ENCODE data around the gene CROCC2.

CROCC2 gene

GRCh38 chr2:240998995-240999791 lies 93.1 kb downstream of the CROCC2 start:
- H3K9me3 ChIP-seq (ENCODE audit: control insufficient read depth, insufficient read depth, low read depth, low read length): peaks cover 12% of the 10 kb centered on the region
- no peak overlapping the region for H3K9ac ChIP-seq (ENCODE audit: low read length)
- peak overlapping the region; percentile 64 for H3K4me3 ChIP-seq (ENCODE audit: low read depth, low read length)
- H3K36me3 ChIP-seq (ENCODE audit: control insufficient read depth, insufficient read depth, low read length): no peaks in the 10 kb centered on the region
- H3K27ac ChIP-seq (ENCODE audit: low read depth, low read length): no peak overlapping the region
- peaks cover 10% of the 10 kb centered on the region; the same call in 1 of the 2 replicates for H3K4me1 ChIP-seq (ENCODE audit: control insufficient read depth, insufficient read depth, low read length)
- peaks cover 47% of the 10 kb centered on the region for H3K27me3 ChIP-seq (ENCODE audit: control insufficient read depth, insufficient read depth, low read length)

- Histone ChIP-seq H3K9ac (ENCODE audit: low read length) (no peak overlapping the region), H3K36me3 (ENCODE audit: control insufficient read depth, insufficient read depth, low read length) (no peaks in the 10 kb centered on the region), H3K27me3 (ENCODE audit: control insufficient read depth, insufficient read depth, low read length) (peaks cover 47% of the 10 kb centered on the region), H3K27ac (ENCODE audit: low read depth, low read length) (no peak overlapping the region), H3K4me3 (ENCODE audit: low read depth, low read length) (no peak overlapping the region), H3K4me1 (ENCODE audit: control insufficient read depth, insufficient read depth, low read length) (peaks cover 10% of the 10 kb centered on the region; the same call in 1 of the 2 replicates), H3K9me3 (ENCODE audit: control insufficient read depth, insufficient read depth, low read depth, low read length) (peaks cover 15% of the 10 kb centered on the region)
Measured at GRCh38 chr2:240999873-241000541, 93.9 kb downstream of the CROCC2 start.

- H3K9ac ChIP-seq (ENCODE audit: low read length): no peak overlapping the region
- H3K4me3 ChIP-seq (ENCODE audit: low read depth, low read length): no peak overlapping the region
- no peaks in the 10 kb centered on the region for H3K36me3 ChIP-seq (ENCODE audit: control insufficient read depth, insufficient read depth, low read length)
- peaks cover 22% of the 10 kb centered on the region for H3K9me3 ChIP-seq (ENCODE audit: control insufficient read depth, insufficient read depth, low read depth, low read length)
- H3K4me1 ChIP-seq (ENCODE audit: control insufficient read depth, insufficient read depth, low read length): peaks cover 10% of the 10 kb centered on the region; the same call in 1 of the 2 replicates
- H3K27me3 ChIP-seq (ENCODE audit: control insufficient read depth, insufficient read depth, low read length): peaks cover 47% of the 10 kb centered on the region
- no peak overlapping the region for H3K27ac ChIP-seq (ENCODE audit: low read depth, low read length)
Measured at GRCh38 chr2:241000831-241001321, 94.7 kb downstream of the CROCC2 start.

GRCh38 chr2:241001413-241002274 lies 95.5 kb downstream of the CROCC2 start:
- no peaks in the 10 kb centered on the region for H3K36me3 ChIP-seq (ENCODE audit: control insufficient read depth, insufficient read depth, low read length)
- H3K9me3 ChIP-seq (ENCODE audit: control insufficient read depth, insufficient read depth, low read depth, low read length): peaks cover 27% of the 10 kb centered on the region
- H3K9ac ChIP-seq (ENCODE audit: low read length): no peak overlapping the region
- H3K27me3 ChIP-seq (ENCODE audit: control insufficient read depth, insufficient read depth, low read length): peaks cover 45% of the 10 kb centered on the region
- peaks cover 10% of the 10 kb centered on the region; the same call in 1 of the 2 replicates for H3K4me1 ChIP-seq (ENCODE audit: control insufficient read depth, insufficient read depth, low read length)
- no peak overlapping the region for H3K27ac ChIP-seq (ENCODE audit: low read depth, low read length)
- H3K4me3 ChIP-seq (ENCODE audit: low read depth, low read length): no peak overlapping the region

GRCh38 chr2:241002275-241003046 lies 96.3 kb downstream of the CROCC2 start:
- Histone ChIP-seq H3K27ac (ENCODE audit: low read depth, low read length) (no peak overlapping the region), H3K36me3 (ENCODE audit: control insufficient read depth, insufficient read depth, low read length) (no peaks in the 10 kb centered on the region), H3K4me1 (ENCODE audit: control insufficient read depth, insufficient read depth, low read length) (peaks cover 5% of the 10 kb centered on the region; the same call in 1 of the 2 replicates), H3K9ac (ENCODE audit: low read length) (no peak overlapping the region), H3K4me3 (ENCODE audit: low read depth, low read length) (no peak overlapping the region), H3K27me3 (ENCODE audit: control insufficient read depth, insufficient read depth, low read length) (peaks cover 37% of the 10 kb centered on the region), H3K9me3 (ENCODE audit: control insufficient read depth, insufficient read depth, low read depth, low read length) (peaks cover 28% of the 10 kb centered on the region)

GRCh38 chr2:241003047-241003360 lies 96.9 kb downstream of the CROCC2 start:
- H3K36me3 ChIP-seq (ENCODE audit: control insufficient read depth, insufficient read depth, low read length): no peaks in the 10 kb centered on the region
- H3K4me3 ChIP-seq (ENCODE audit: low read depth, low read length): no peak overlapping the region
- no peak overlapping the region for H3K9ac ChIP-seq (ENCODE audit: low read length)
- H3K4me1 ChIP-seq (ENCODE audit: control insufficient read depth, insufficient read depth, low read length): peaks cover 3% of the 10 kb centered on the region; the same call in 1 of the 2 replicates
- H3K27me3 ChIP-seq (ENCODE audit: control insufficient read depth, insufficient read depth, low read length): peaks cover 33% of the 10 kb centered on the region
- H3K27ac ChIP-seq (ENCODE audit: low read depth, low read length): no peak overlapping the region
- peaks cover 28% of the 10 kb centered on the region for H3K9me3 ChIP-seq (ENCODE audit: control insufficient read depth, insufficient read depth, low read depth, low read length)

- H3K27me3 ChIP-seq (ENCODE audit: control insufficient read depth, insufficient read depth, low read length): peaks cover 33% of the 10 kb centered on the region
- H3K4me1 ChIP-seq (ENCODE audit: control insufficient read depth, insufficient read depth, low read length): peaks cover 7% of the 10 kb centered on the region; the same call in 1 of the 2 replicates
- no peaks in the 10 kb centered on the region for H3K36me3 ChIP-seq (ENCODE audit: control insufficient read depth, insufficient read depth, low read length)
- peaks cover 28% of the 10 kb centered on the region for H3K9me3 ChIP-seq (ENCODE audit: control insufficient read depth, insufficient read depth, low read depth, low read length)
- H3K27ac ChIP-seq (ENCODE audit: low read depth, low read length): no peak overlapping the region
- no peak overlapping the region for H3K9ac ChIP-seq (ENCODE audit: low read length)
- H3K4me3 ChIP-seq (ENCODE audit: low read depth, low read length): no peak overlapping the region
Measured at GRCh38 chr2:241003369-241003768, 97.2 kb downstream of the CROCC2 start.

- Histone ChIP-seq H3K27ac (ENCODE audit: low read depth, low read length) (no peak overlapping the region), H3K9ac (ENCODE audit: low read length) (no peak overlapping the region), H3K36me3 (ENCODE audit: control insufficient read depth, insufficient read depth, low read length) (no peaks in the 10 kb centered on the region), H3K27me3 (ENCODE audit: control insufficient read depth, insufficient read depth, low read length) (peaks cover 29% of the 10 kb centered on the region), H3K4me3 (ENCODE audit: low read depth, low read length) (no peak overlapping the region), H3K9me3 (ENCODE audit: control insufficient read depth, insufficient read depth, low read depth, low read length) (peaks cover 28% of the 10 kb centered on the region), H3K4me1 (ENCODE audit: control insufficient read depth, insufficient read depth, low read length) (peaks cover 13% of the 10 kb centered on the region)
Measured at GRCh38 chr2:241003830-241004564, 97.9 kb downstream of the CROCC2 start.

- Histone ChIP-seq H3K27ac (ENCODE audit: low read depth, low read length) (no peak overlapping the region), H3K4me1 (ENCODE audit: control insufficient read depth, insufficient read depth, low read length) (peaks cover 27% of the 10 kb centered on the region)
Measured at GRCh38 chr2:241005569-241005968, 99.4 kb downstream of the CROCC2 start.

GRCh38 chr2:241006412-241006811 lies 100.3 kb downstream of the CROCC2 start:
- Histone ChIP-seq H3K4me1 (ENCODE audit: control insufficient read depth, insufficient read depth, low read length) (peaks cover 32% of the 10 kb centered on the region), H3K27ac (ENCODE audit: low read depth, low read length) (no peak overlapping the region), H3K36me3 (ENCODE audit: control insufficient read depth, insufficient read depth, low read length) (no peaks in the 10 kb centered on the region), H3K4me3 (ENCODE audit: low read depth, low read length) (no peak overlapping the region), H3K9me3 (ENCODE audit: control insufficient read depth, insufficient read depth, low read depth, low read length) (peaks cover 28% of the 10 kb centered on the region), H3K9ac (ENCODE audit: low read length) (no peak overlapping the region), H3K27me3 (ENCODE audit: control insufficient read depth, insufficient read depth, low read length) (peaks cover 5% of the 10 kb centered on the region; the same call in 1 of the 2 replicates)

More at GRCh38 chr2:241005569-241005968, 99.4 kb downstream of the CROCC2 start:
- Histone ChIP-seq H3K9me3 (ENCODE audit: control insufficient read depth, insufficient read depth, low read depth, low read length) (peaks cover 28% of the 10 kb centered on the region), H3K27me3 (ENCODE audit: control insufficient read depth, insufficient read depth, low read length) (peaks cover 13% of the 10 kb centered on the region), H3K9ac (ENCODE audit: low read length) (no peak overlapping the region), H3K36me3 (ENCODE audit: control insufficient read depth, insufficient read depth, low read length) (no peaks in the 10 kb centered on the region), H3K4me3 (ENCODE audit: low read depth, low read length) (no peak overlapping the region)
